LNCAP (cell line): ENCODE data around the gene AP3B1.

Source experiments
- TF ChIP-seq, protein P1 (sequence below): fragments of 450-650 bp; IDR thresholded peaks from 2 replicates; pipeline ENCODE4 v1.5.1; 2017; ENCODE audit warnings: mild to moderate bottlenecking

Gene AP3B1

DNA sequence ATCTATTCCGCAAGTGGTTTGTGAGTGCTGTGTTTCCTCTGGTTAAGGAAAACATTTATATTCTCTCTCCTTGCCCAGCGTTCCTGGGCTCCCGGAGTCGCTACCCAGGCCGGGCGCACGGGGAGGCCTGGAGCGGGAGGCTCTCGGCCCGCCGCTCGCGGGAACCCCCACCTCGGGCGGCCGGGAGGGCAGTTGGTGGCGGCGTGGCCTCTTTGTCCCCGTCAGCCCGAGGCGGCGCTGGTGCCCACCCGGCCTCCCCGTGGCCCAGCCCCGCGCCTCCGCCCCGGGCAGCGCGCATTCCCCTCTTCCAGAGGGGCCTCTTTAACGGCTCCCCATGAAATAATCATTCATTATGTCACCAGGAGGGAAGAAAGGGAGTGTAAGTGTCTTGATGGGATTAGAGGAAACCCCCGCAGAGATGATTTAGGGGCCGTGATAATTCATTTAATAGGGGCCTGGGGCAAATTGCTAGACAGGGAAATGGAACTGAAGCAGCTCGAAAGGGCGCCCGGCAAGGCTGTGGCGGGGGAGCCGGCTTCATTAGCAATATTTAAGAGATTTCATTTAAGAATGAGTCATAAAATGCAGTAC is 336.5 kb downstream of the AP3B1 start:
- TF ChIP-seq, protein P1, sequence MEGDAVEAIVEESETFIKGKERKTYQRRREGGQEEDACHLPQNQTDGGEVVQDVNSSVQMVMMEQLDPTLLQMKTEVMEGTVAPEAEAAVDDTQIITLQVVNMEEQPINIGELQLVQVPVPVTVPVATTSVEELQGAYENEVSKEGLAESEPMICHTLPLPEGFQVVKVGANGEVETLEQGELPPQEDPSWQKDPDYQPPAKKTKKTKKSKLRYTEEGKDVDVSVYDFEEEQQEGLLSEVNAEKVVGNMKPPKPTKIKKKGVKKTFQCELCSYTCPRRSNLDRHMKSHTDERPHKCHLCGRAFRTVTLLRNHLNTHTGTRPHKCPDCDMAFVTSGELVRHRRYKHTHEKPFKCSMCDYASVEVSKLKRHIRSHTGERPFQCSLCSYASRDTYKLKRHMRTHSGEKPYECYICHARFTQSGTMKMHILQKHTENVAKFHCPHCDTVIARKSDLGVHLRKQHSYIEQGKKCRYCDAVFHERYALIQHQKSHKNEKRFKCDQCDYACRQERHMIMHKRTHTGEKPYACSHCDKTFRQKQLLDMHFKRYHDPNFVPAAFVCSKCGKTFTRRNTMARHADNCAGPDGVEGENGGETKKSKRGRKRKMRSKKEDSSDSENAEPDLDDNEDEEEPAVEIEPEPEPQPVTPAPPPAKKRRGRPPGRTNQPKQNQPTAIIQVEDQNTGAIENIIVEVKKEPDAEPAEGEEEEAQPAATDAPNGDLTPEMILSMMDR: no peak

DNA sequence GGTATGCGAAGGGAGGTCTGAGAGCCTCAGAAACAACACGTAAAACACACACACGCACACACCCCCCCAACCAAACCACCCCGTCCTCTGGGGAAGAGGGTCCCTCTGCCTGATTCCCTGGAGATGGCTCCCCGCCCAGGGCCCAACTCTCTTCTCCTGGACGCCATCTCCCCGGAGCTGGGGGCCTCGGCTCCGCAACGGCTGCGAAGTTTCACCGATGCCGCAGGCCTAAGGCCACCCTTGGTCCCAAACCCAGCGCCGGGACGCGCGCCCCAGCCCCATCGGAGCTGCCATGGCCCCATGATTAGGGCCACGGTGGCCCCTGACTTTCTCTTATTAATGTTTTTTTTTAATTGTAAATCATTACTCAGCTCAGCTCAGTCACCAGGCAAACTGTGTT is 337.0 kb downstream of the AP3B1 start:
- TF ChIP-seq, protein P1: no peak

DNA sequence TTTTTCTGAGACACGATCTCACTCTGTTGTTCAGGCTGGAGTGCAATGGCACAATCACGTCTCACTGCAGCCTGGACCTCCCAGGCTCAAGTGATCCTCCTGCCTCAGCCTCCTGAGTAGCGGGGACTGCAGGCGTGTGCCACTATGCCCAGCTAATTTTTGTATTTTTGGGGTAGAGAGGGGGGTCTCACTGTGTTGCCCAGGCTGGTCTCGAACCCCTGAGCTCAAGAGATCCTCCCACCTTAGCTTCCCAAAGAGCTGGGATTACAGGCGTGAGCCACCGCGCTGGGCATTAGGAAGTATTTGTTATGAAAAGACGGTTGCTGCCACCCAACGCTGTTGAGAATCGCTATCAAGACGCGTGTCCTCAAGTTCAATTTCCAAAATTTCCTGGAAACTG is 337.4 kb downstream of the AP3B1 start:
- TF ChIP-seq, protein P1: no peak

DNA sequence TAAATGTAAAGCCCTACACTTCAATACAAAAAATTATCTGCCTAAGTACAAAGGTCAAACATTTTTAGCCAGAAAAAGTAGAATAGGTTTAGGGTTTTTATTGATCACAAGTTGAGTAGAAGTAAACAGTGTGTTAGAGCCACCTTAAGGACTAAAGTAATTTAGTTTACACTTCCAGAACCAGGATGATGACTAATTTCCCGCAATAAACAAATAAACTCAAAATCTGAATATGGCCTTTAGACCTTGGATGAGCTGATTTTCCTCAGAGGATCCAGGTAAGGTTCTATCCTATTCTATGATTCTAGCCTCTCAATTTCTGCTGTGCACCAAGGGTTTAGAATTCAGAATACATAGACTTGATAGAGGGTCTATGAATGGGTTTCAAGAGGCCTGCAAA is 338.9 kb downstream of the AP3B1 start:
- TF ChIP-seq, protein P1: no peak

DNA sequence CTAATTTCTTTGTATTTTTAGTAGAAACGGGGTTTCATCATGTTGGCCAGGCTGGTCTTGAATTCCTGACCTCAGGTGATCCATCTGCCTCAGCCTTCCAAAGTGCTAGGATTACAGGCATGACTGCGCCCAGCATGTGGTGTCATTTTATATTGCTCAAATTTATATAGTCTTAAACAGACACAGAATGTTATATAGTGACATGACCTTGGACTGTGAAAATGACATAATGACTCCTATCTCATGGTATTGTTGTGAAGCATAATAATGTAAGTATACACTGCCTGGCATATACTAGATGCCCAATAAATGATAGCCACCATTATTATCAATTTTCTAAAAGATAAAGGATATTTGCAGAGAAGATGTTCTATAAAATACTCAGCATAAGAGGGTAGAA is 341.1 kb downstream of the AP3B1 start:
- TF ChIP-seq, protein P1: no peak

DNA sequence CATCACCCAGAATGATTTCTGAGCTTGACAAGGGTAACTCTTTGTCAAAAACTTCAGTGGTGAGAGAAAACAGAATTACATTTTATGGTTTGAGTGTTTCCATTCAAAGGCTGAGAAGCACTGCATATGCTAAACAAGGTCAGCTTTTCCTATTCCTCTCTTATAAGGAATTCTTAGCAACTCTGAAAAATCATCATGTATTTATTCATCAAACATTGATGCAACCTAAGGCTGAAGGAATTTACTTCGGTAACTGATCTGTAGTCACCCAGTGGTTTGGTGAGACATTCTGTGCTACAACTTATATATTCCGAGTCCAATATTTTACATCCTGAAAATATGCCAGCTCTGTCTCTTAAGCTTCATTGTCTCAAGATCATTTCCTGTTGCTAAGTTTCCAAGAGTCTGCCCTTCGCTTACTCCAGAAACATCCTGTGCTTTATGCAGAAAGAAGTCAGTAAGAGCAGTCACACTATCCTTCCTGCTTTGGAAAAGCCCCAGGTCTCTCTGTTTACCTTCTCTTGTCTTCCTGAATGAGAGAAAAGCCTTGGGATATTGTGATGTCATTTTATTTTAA is 341.8 kb downstream of the AP3B1 start:
- TF ChIP-seq, protein P1: no peak
